CD14-positive monocyte (primary cell): Measurements from ENCODE around the gene DGCR2. TPM values are rescaled to one million over a fixed set of nuclear protein-coding genes. Genes with fewer than 3 reads are reported as not detected.
A peak's percentile ranks its signal among the peaks of the same experiment; 100 is the strongest.

Source experiments
- DNase-seq, 3 donors: peaks; one replicate each; pipeline ENCODE4 v3.0.0-alpha.2; 2011 to 2022
- H2AFZ ChIP-seq: 2 replicates; pipeline ENCODE4 v1.6.0; 2012; ENCODE audit warnings: mild to moderate bottlenecking, low read depth, low read length, inconsistent platforms; ENCODE audit not compliant: insufficient read depth, poor library complexity, severe bottlenecking
- H3K27ac ChIP-seq, 2 donors: 1 replicate in 1 of 2; 2 replicates in 1 of 2; pipeline ENCODE4 v1.5.1; 2012 to 2013; ENCODE audit warnings: low read length in 2 of 2, control low read depth in 1 of 2, inconsistent platforms in 1 of 2, low read depth in 1 of 2, mild to moderate bottlenecking in 1 of 2
- H3K27me3 ChIP-seq, 2 donors: one replicate each; pipeline versions ENCODE4 v1.6.0 to v1.6.1; 2011 to 2013; ENCODE audit warnings: low read length in 2 of 2; ENCODE audit not compliant: control insufficient read depth in 2 of 2, insufficient read depth in 2 of 2
- H3K36me3 ChIP-seq, 2 donors: replicated peaks in 1 of 2; 1 replicate in 1 of 2; 2 replicates in 1 of 2; pipeline versions ENCODE4 v1.5.1 to v1.6.1; 2012 to 2013; ENCODE audit warnings: low read length in 2 of 2, control low read depth in 1 of 2, inconsistent platforms in 1 of 2, mild to moderate bottlenecking in 1 of 2; ENCODE audit not compliant: insufficient read depth in 2 of 2, control insufficient read depth in 1 of 2
- H3K4me1 ChIP-seq, 2 donors: 1 replicate in 1 of 2; 2 replicates in 1 of 2; pipeline versions ENCODE4 v1.5.1 to v1.6.1; 2012 to 2013; ENCODE audit warnings: low read length in 2 of 2, control low read depth in 1 of 2, inconsistent platforms in 1 of 2, mild to moderate bottlenecking in 1 of 2, moderate library complexity in 1 of 2; ENCODE audit not compliant: insufficient read depth in 2 of 2, control insufficient read depth in 1 of 2
- H3K4me2 ChIP-seq: replicated peaks from 2 replicates; pipeline ENCODE3; 2012; ENCODE audit warnings: low read length, moderate library complexity, mild to moderate bottlenecking; ENCODE audit not compliant: poor library complexity, severe bottlenecking; ENCODE audit errors: extremely low read depth
- H3K4me3 ChIP-seq, 3 experiments: fragments of 200-600 bp in 1 of 3; sonication (generic) in 1 of 3; replicated peaks in 1 of 3; 1 replicate in 2 of 3; 2 replicates in 1 of 3; pipeline ENCODE4 v1.5.1; 2011 to 2013; ENCODE audit warnings: low read length in 3 of 3, mild to moderate bottlenecking in 3 of 3, control low read depth in 2 of 3, low read depth in 2 of 3, inconsistent platforms in 1 of 3, moderate library complexity in 1 of 3
- H3K79me2 ChIP-seq: 2 replicates; pipeline ENCODE4 v1.6.0; 2012; ENCODE audit warnings: mild to moderate bottlenecking, control low read depth, inconsistent platforms, low read length, moderate library complexity; ENCODE audit not compliant: insufficient read depth
- H3K9ac ChIP-seq: 2 replicates; pipeline ENCODE4 v1.6.0; 2017; ENCODE audit warnings: low read length, mild to moderate bottlenecking; ENCODE audit not compliant: insufficient read depth, poor library complexity, severe bottlenecking
- H3K9me3 ChIP-seq, 2 donors: replicated peaks in 1 of 2; 1 replicate in 1 of 2; 2 replicates in 1 of 2; pipeline versions ENCODE4 v1.5.1 to v1.6.1; 2012 to 2013; ENCODE audit warnings: low read length in 2 of 2, control low read depth in 1 of 2; ENCODE audit not compliant: control insufficient read depth in 1 of 2, insufficient read depth in 1 of 2
- H4K20me1 ChIP-seq: 2 replicates; pipeline ENCODE4 v1.6.0; 2012; ENCODE audit warnings: mild to moderate bottlenecking, low read length, control low read depth, moderate library complexity; ENCODE audit not compliant: insufficient read depth
- H3K27ac Mint-ChIP-seq, 7 donors: one replicate each; pipeline ENCODE4 v1.8.0; 2020; ENCODE audit warnings: mild to moderate bottlenecking in 7 of 7, mixed read lengths in 7 of 7, moderate library complexity in 6 of 7, inconsistent platforms in 2 of 7
- H3K27me3 Mint-ChIP-seq, 3 donors: one replicate each; pipeline ENCODE4 v1.8.0; 2021 to 2022; ENCODE audit warnings: low read depth in 3 of 3, mild to moderate bottlenecking in 3 of 3, mixed read lengths in 3 of 3, moderate library complexity in 3 of 3, inconsistent platforms in 1 of 3
- H3K36me3 Mint-ChIP-seq, 2 donors: one replicate each; pipeline ENCODE4 v1.8.0; 2020; ENCODE audit warnings: mixed read lengths in 2 of 2, inconsistent platforms in 1 of 2, mild to moderate bottlenecking in 1 of 2
- H3K4me1 Mint-ChIP-seq: one replicate; pipeline ENCODE4 v1.8.0; 2020; ENCODE audit warnings: mild to moderate bottlenecking, mixed read lengths
- H3K4me3 Mint-ChIP-seq, 2 donors: one replicate each; pipeline ENCODE4 v1.8.0; 2020; ENCODE audit warnings: mild to moderate bottlenecking in 2 of 2, mixed read lengths in 2 of 2, moderate library complexity in 1 of 2
- H3K9me3 Mint-ChIP-seq, 7 donors: one replicate each; pipeline ENCODE4 v1.8.0; 2020 to 2022; ENCODE audit warnings: mixed read lengths in 7 of 7, mild to moderate bottlenecking in 6 of 7, moderate library complexity in 6 of 7, inconsistent platforms in 2 of 7
- CTCF ChIP-seq: fragments of 200-600 bp; IDR thresholded peaks from one replicate; pipeline ENCODE4 v1.8.0; 2022; ENCODE audit warnings: antibody characterized with exemption, mild to moderate bottlenecking
- WGBS: methylation state at CpG from one replicate; pipeline ENCODE4 v1.1.5; 2013; ENCODE audit warnings: missing lambda C conversion rate; ENCODE audit not compliant: insufficient coverage; 5-methylcytosine and 5-hydroxymethylcytosine counted together
- intact Hi-C, 2 donors: fragments of 100-400 bp; cut with micrococcal nuclease; formaldehyde crosslinking; loops; one replicate each; pipeline versions ENCODE4 v1.15.0 to v1.15.1; 2023
- polyA plus RNA-seq, 3 donors: library from polyadenylated mRNA; depleted of rRNA in 1 of 3; unstranded in 2 of 3; stranded (reverse) in 1 of 3; fragments of 300-500 nt in 2 of 3; fragments of >200 nt in 1 of 3; fragmentation: Illumina TruSeq in 2 of 3; gene quantifications; 1 replicate in 2 of 3; 2 replicates in 1 of 3; pipeline ENCODE4 v1.2.3, GENCODE V29; 2012 to 2021

Gene DGCR2
- polyA plus RNA-seq, 3 donors: 28.9 to 37.0 (median 36.2) TPM

GRCh38 chr22:19011075-19011474, 111.1 kb downstream of the DGCR2 start:
- no peak overlapping the region for H3K27ac ChIP-seq
- intact Hi-C loops: no loop called here
- no peaks in the 10 kb centered on the region for H3K36me3 ChIP-seq
- H3K27me3 Mint-ChIP-seq: peaks cover 6 to 19% (median 12%) of the 10 kb centered on the region in 3 donors
- H3K9me3 Mint-ChIP-seq: peaks cover 0 to 5% (median 0%) of the 10 kb centered on the region in 7 donors
- no peaks in the 10 kb centered on the region for H3K9me3 ChIP-seq
- H3K27ac Mint-ChIP-seq: no peak overlapping the region
- H3K9ac ChIP-seq: no peak overlapping the region
- no peak for DNase-seq
- no peaks in the 10 kb centered on the region for H3K36me3 Mint-ChIP-seq
- no peaks in the 10 kb centered on the region for H3K27me3 ChIP-seq
- H3K4me2 ChIP-seq: no peak overlapping the region
- H3K79me2 ChIP-seq: no peaks in the 10 kb centered on the region
- H3K4me1 ChIP-seq: no peaks in the 10 kb centered on the region
- H2AFZ ChIP-seq: no peak overlapping the region
- H3K4me3 ChIP-seq: no peak overlapping the region
- WGBS: no CpG with 5 or more reads among the region's 2 CpGs
- H4K20me1 ChIP-seq: no peaks in the 10 kb centered on the region
- H3K4me3 Mint-ChIP-seq: peak overlapping the region in 1 of 2 donors; percentile 39
- no peak for TF ChIP-seq CTCF
- H3K4me1 Mint-ChIP-seq: no peaks in the 10 kb centered on the region

GRCh38 chr22:19005905-19006304, 116.3 kb downstream of the DGCR2 start:
- Histone ChIP-seq H3K79me2 (no peaks in the 10 kb centered on the region), H3K27me3 (peaks cover 4 to 10% of the 10 kb centered on the region in 2 donors), H4K20me1 (no peaks in the 10 kb centered on the region), H3K27ac (no peak overlapping the region), H3K4me2 (no peak overlapping the region), H3K36me3 (no peaks in the 10 kb centered on the region), H3K9me3 (no peaks in the 10 kb centered on the region), H2AFZ (no peak overlapping the region), H3K4me3 (no peak overlapping the region), H3K4me1 (no peaks in the 10 kb centered on the region), H3K9ac (no peak overlapping the region)
- Mint-ChIP-seq H3K4me3 (no peak overlapping the region), H3K4me1 (peaks cover 7% of the 10 kb centered on the region), H3K36me3 (no peaks in the 10 kb centered on the region), H3K27ac (no peak overlapping the region), H3K9me3 (peaks cover 0 to 3% (median 0%) of the 10 kb centered on the region in 7 donors), H3K27me3 (peaks cover 9 to 27% (median 10%) of the 10 kb centered on the region in 3 donors)
- TF ChIP-seq CTCF: no peak
- intact Hi-C loops: no loop called here
- WGBS: 83% methylated on average over 1 of the region's 3 CpGs
- DNase-seq: no peak
